NB4 (cell line): ENCODE results near the gene LDLRAD4.

Experiments
- CTCF ChIP-seq: IDR thresholded peaks from one replicate; pipeline ENCODE4 v1.5.1; 2012; ENCODE audit warnings: low read depth, low read length
- POLR2A ChIP-seq: IDR thresholded peaks from 2 replicates; pipeline ENCODE4 v1.6.1; 2011; ENCODE audit warnings: mild to moderate bottlenecking; ENCODE audit not compliant: insufficient read length; ENCODE audit errors: extremely low read depth

- no peak for TF ChIP-seq POLR2A
- no peak for TF ChIP-seq CTCF
Measured at GRCh38 chr18:13412017-13412416, 193.5 kb downstream of the LDLRAD4 start.
